ENCODE results near the gene SLC45A2.
"Not testable (repeated sequence)": the region's sequence is repeated elsewhere in the genome, so short reads cannot be mapped to it uniquely, and the experiment has no call there.

The SLC45A2 gene

GRCh38 chr5:33984671-33985124 is at the start of gene SLC45A2:
SLC45A2 (minus strand) TSS chr5:33984693; CDS start chr5:33984583, 110 bp downstream.
- 0 out of 2 replicates have a peak, but pooled peaks cover 7% of the 10 kb centered on the region for H3K9me3 ChIP-seq

GRCh38 chr5:34031966-34032365 is 47.5 kb upstream of the SLC45A2 start:
- H3K27me3 ChIP-seq = no peaks in the 10 kb centered on the region
- H3K9me3 ChIP-seq = no peaks in the 10 kb centered on the region
- H3K4me2 ChIP-seq = no peak overlapping the region
- no peaks in the 10 kb centered on the region; the same call in 1 of the 2 replicates for H3K4me1 ChIP-seq
- no peak overlapping the region for H3K9ac ChIP-seq
- no peaks in the 10 kb centered on the region for H4K20me1 ChIP-seq
- H3K27ac ChIP-seq = no peak overlapping the region
- no peak overlapping the region for H3K4me3 ChIP-seq
- H3K36me3 ChIP-seq = peaks cover 43% of the 10 kb centered on the region
- no peak for TF ChIP-seq Cebpa-rat (IDR thresholded peaks at IDR 0.05)

More at GRCh38 chr5:33984671-33985124, at the start of gene SLC45A2:
- Histone ChIP-seq H3K4me1 (no peaks in the 10 kb centered on the region), H3K27me3 (no peaks in the 10 kb centered on the region), H3K27ac (no peak within 1 kb of the TSS), H3K4me2 (no peak within 1 kb of the TSS), H3K4me3 (no peak within 1 kb of the TSS), H4K20me1 (no peaks in the 10 kb centered on the region), H3K9ac (no peak within 1 kb of the TSS), H3K36me3 (peaks cover 31% of the 10 kb centered on the region)
- no peak for TF ChIP-seq Cebpa-rat (IDR thresholded peaks at IDR 0.05)

- no peak for TF ChIP-seq Cebpa-rat (IDR thresholded peaks at IDR 0.05)
- H4K20me1 ChIP-seq = no peaks in the 10 kb centered on the region
- no peak overlapping the region for H3K9ac ChIP-seq
- H3K36me3 ChIP-seq = peaks cover 46% of the 10 kb centered on the region
- H3K4me2 ChIP-seq = no peak overlapping the region
- no peak overlapping the region for H3K4me3 ChIP-seq
- no peaks in the 10 kb centered on the region; the same call in 1 of the 2 replicates for H3K4me1 ChIP-seq
- H3K9me3 ChIP-seq = no peaks in the 10 kb centered on the region
- H3K27ac ChIP-seq = no peak overlapping the region
- no peaks in the 10 kb centered on the region for H3K27me3 ChIP-seq
These were observed 46.6 kb upstream of the SLC45A2 start for GRCh38 chr5:34031117-34031516.

- H3K4me1 ChIP-seq, H3K27ac ChIP-seq, H3K4me3 ChIP-seq, H3K4me2 ChIP-seq, H4K20me1 ChIP-seq, H3K27me3 ChIP-seq, H3K9ac ChIP-seq, H3K9me3 ChIP-seq: not testable (repeated sequence)
- H3K36me3 ChIP-seq = peaks cover 48% of the 10 kb centered on the region
These were observed 46.1 kb upstream of the SLC45A2 start for GRCh38 chr5:34030585-34030984.

GRCh38 chr5:34030048-34030447 is 45.6 kb upstream of the SLC45A2 start:
- H3K4me1 ChIP-seq = no peaks in the 10 kb centered on the region
- no peak overlapping the region for H3K4me3 ChIP-seq
- no peaks in the 10 kb centered on the region for H3K9me3 ChIP-seq
- no peak overlapping the region for H3K27ac ChIP-seq
- H3K9ac ChIP-seq = no peak overlapping the region
- H3K4me2 ChIP-seq = no peak overlapping the region
- H3K36me3 ChIP-seq = peaks cover 43% of the 10 kb centered on the region
- TF ChIP-seq Cebpa-rat (IDR thresholded peaks at IDR 0.05) = no peak
- H3K27me3 ChIP-seq = no peaks in the 10 kb centered on the region
- H4K20me1 ChIP-seq = no peaks in the 10 kb centered on the region

GRCh38 chr5:34028349-34028748 is 43.9 kb upstream of the SLC45A2 start:
- Histone ChIP-seq H3K9ac (no peak overlapping the region), H3K27me3 (no peaks in the 10 kb centered on the region), H3K9me3 (no peaks in the 10 kb centered on the region), H3K36me3 (peaks cover 39% of the 10 kb centered on the region), H4K20me1 (no peaks in the 10 kb centered on the region), H3K4me1 (no peaks in the 10 kb centered on the region), H3K27ac (no peak overlapping the region), H3K4me3 (no peak overlapping the region), H3K4me2 (no peak overlapping the region)
- no peak for TF ChIP-seq Cebpa-rat (IDR thresholded peaks at IDR 0.05)

GRCh38 chr5:34026089-34026761 is 41.7 kb upstream of the SLC45A2 start:
- Histone ChIP-seq H4K20me1 (no peaks in the 10 kb centered on the region), H3K9me3 (no peaks in the 10 kb centered on the region), H3K36me3 (peaks cover 30% of the 10 kb centered on the region), H3K4me2 (no peak overlapping the region), H3K4me1 (no peaks in the 10 kb centered on the region), H3K27ac (no peak overlapping the region), H3K27me3 (no peaks in the 10 kb centered on the region), H3K9ac (no peak overlapping the region), H3K4me3 (no peak overlapping the region)
- no peak for TF ChIP-seq Cebpa-rat (IDR thresholded peaks at IDR 0.05)

- Histone ChIP-seq H3K27me3 (no peaks in the 10 kb centered on the region), H4K20me1 (no peaks in the 10 kb centered on the region), H3K4me3 (no peak overlapping the region), H3K27ac (no peak overlapping the region), H3K9me3 (no peaks in the 10 kb centered on the region), H3K4me2 (no peak overlapping the region), H3K4me1 (no peaks in the 10 kb centered on the region), H3K36me3 (peaks cover 42% of the 10 kb centered on the region), H3K9ac (no peak overlapping the region)
- no peak for TF ChIP-seq Cebpa-rat (IDR thresholded peaks at IDR 0.05)
These were observed 37.7 kb upstream of the SLC45A2 start for GRCh38 chr5:34022121-34022705.

- Histone ChIP-seq H3K36me3 (peaks cover 40% of the 10 kb centered on the region), H3K4me2 (no peak overlapping the region), H3K4me1 (no peaks in the 10 kb centered on the region), H4K20me1 (no peaks in the 10 kb centered on the region), H3K9me3 (no peaks in the 10 kb centered on the region), H3K4me3 (no peak overlapping the region), H3K9ac (no peak overlapping the region), H3K27me3 (no peaks in the 10 kb centered on the region), H3K27ac (no peak overlapping the region)
- TF ChIP-seq Cebpa-rat (IDR thresholded peaks at IDR 0.05) = no peak
These were observed 36.8 kb upstream of the SLC45A2 start for GRCh38 chr5:34021334-34021733.

GRCh38 chr5:34020726-34021125 is 36.2 kb upstream of the SLC45A2 start:
- Histone ChIP-seq H3K9ac (no peak overlapping the region), H3K27ac (no peak overlapping the region), H3K4me2 (no peak overlapping the region), H3K36me3 (peaks cover 34% of the 10 kb centered on the region), H4K20me1 (no peaks in the 10 kb centered on the region), H3K4me1 (no peaks in the 10 kb centered on the region), H3K27me3 (no peaks in the 10 kb centered on the region), H3K4me3 (no peak overlapping the region), H3K9me3 (no peaks in the 10 kb centered on the region)
- TF ChIP-seq Cebpa-rat (IDR thresholded peaks at IDR 0.05) = no peak
